Activated T-cell treated with anti-CD3 and anti-CD28 coated beads for 24 hours (primary cell): ENCODE measurements around the gene RAB3GAP2.
"Not testable (repeated sequence)": the region's sequence is repeated elsewhere in the genome, so short reads cannot be mapped to it uniquely, and the experiment has no call there.

Experiments
- DNase-seq: peaks from one replicate; pipeline ENCODE4 v3.0.0-alpha.2; 2020; ENCODE audit warnings: low read depth

Gene RAB3GAP2

DNA sequence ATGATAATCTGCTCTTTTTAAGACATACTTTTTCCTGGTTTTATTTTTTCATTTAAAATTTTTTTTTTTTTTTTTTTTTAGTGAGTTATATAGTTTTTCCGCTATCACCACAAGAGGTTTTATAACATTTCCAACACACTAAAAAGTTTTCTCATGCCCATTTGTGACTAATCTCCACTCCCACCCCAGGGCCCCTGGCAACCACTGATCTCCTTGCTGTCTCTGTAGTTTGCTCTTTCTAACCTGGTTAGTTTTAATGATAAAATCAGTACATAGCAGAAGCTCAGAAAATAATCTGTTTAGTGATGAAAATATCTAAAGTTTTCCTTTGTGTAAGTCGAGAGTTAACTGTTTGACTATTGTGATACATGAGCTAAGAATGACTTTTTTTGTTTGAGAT lies 136.5 kb downstream of the RAB3GAP2 start:
- DNase-seq = no peak

DNA sequence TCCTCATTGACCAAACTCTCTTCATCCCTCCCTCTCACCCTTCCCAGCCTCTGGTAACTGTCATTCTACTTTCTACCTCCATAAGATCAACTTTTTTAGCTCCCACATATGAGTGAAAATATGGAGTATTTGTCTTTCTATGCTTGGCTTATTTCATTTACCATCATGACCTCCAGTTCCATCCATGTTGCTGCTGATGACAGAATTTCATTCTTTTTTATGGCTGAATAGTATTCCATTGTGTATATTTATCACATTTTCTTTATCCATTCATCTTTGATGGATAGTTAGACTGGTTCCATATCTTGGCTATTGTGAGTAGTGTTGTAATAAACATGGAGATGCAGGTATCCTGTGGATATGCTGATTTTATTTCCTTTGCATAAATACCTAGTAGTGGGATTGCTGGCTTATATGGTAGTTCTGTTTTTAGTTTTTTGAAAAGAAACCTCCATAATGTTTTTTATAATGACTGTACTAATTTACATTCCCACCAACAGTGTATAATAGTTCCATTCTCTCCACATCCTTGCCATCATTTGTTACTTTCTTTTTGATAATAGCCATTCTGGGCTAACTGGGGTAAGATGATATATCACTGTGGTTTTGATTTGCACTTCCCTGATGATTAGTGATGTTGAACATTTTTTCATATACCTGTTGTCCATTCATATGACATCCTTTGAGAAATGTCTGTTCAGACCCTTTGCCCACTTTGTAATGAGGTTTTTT lies 142.6 kb downstream of the RAB3GAP2 start:
- DNase-seq = no peak

GRCh38 chr1:220127076-220127475 lies 145.2 kb downstream of the RAB3GAP2 start:
- no peak for DNase-seq

DNA sequence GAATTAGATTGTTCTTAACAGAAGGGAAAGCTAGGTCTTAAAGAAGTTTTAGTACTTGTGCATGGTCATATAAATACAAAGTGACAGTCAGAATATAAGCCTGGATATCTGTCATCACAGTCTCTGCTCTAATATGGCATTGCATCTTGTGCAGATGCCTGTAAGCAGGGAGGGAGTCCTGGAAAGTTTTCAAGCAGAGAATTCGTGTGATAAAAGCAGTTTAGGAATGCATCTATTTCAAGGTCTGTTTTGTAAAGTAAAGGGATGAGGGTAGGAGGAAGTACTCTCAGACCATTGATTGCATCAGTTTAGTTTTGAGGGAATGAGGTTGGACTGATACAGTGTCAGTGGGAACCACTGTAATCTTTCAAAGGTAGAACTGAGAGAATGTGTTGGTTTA lies 147.7 kb downstream of the RAB3GAP2 start:
- no peak for DNase-seq

DNA sequence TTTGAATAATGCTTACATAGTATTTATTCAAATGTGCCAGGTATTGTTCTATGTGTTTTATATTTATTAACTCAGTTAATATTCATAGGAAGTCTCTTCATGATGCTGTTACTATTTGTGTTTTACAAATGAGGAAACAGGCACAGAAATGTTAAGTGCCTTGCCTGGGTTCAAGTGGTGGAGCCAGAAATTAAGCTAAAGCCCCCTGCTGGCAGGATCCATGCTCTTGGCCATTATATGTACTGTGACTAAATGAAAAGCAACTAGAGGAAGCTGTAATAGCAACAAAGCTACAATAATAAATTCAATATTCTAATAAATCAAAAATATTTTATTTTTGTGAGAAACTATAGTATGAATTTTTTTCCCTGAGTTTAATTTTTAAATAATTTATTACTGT lies 148.4 kb downstream of the RAB3GAP2 start:
- no peak for DNase-seq

- no peak for DNase-seq
These were observed 149.2 kb downstream of the RAB3GAP2 start for GRCh38 chr1:220123066-220123465.

- DNase-seq = no peak
These were observed 150.3 kb downstream of the RAB3GAP2 start for GRCh38 chr1:220121791-220122530.

DNA sequence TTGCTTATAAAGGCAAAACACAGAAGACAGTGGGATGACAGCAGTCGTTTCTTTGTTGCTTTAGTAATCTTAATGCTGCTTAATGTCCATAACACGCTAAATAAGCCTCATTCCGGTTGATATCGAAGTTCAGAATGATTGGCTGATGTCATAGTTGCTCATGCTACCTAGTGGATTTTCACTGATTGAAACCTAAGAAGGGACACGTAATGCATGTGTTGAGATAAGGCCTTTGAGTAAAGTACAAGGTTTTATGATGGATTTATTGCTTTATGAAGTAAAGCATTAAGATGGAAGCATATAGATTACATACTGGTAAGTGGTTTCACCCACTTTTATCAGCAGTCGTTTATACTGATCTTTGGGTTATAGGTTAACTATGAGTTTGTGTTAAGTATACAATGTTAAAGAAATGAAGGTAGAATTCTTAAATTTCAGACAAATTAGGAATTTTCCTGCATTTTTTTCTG lies 153.2 kb downstream of the RAB3GAP2 start:
- DNase-seq = no peak

GRCh38 chr1:220113136-220113695 lies 159.0 kb downstream of the RAB3GAP2 start:
- no peak for DNase-seq

DNA sequence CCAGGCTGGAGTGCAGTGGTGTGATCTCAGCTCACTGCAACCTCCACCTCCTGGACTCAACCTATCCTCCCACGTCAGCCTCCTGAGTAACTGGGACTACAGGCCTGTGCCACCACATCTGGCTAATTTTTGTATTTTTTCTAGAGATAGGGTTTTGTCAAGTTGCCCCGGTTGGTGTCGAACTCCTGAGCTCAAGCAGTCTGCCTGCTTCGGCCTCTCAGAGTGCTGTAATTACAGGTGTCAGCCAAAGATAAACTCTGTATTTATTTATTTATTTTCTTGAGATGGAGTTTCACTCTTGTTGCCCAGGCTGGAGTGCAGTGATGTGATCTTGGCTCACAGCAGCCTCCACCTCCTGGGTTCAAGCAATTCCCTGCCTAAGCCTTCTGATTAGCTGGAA lies 159.7 kb downstream of the RAB3GAP2 start:
- DNase-seq = not testable (repeated sequence)

DNA sequence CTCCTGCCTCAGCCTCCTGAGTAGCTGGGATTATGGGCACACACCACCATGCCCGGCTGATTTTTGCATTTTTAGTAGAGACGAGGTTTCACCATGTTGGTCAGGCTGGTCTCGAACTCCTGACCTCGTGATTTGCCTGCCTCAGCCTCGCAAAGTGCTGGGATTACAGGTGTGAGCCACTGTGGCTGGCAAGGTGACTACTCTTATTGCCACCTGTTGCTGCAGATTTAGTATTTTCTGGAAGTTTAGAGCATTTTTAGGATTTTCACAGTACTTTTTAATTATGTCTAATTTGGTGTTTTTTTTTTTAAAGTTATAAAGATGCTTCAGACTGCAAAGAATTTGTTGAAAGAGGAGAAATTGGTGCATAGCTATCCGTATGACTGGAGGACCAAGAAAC lies 161.8 kb downstream of the RAB3GAP2 start:
- DNase-seq = not testable (repeated sequence)

DNA sequence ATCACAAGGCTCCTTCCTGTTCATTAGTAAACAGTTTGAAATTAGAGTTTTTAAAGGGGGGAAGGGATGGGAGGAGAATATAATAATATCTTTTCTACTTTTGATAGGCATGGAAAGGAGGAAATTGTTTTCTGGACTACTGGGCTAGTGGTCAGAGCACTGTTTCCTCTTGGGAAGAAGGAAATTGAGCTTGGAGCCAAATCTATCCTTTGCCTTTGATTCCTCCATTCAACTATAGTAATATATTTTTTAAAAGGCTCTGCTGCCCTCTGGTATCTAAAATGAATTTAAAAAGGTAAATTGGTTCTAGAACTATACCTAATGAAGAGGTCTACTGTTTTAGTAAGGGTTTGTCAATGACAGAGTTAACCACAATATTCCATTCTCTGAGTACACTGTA lies 172.4 kb downstream of the RAB3GAP2 start:
- no peak for DNase-seq
